WERI-Rb-1 (cell line): ENCODE results near the gene LIAS.
"Not testable (repeated sequence)": the region's sequence is repeated elsewhere in the genome, so short reads cannot be mapped to it uniquely, and the experiment has no call there.

Experiments used
- DNase-seq: peaks from one replicate; pipeline ENCODE4 v3.0.0-alpha.2; 2020
- H3K27ac ChIP-seq: fragments of 250-450 bp; sonication (Bioruptor Pico); 2 replicates; pipeline ENCODE4 v1.5.1; 2020; ENCODE audit warnings: mild to moderate bottlenecking, moderate library complexity
- H3K27me3 ChIP-seq: fragments of 250-450 bp; sonication (Bioruptor Pico); 2 replicates; pipeline ENCODE4 v1.5.1; 2021; ENCODE audit warnings: mild to moderate bottlenecking, low read depth, moderate library complexity; ENCODE audit not compliant: insufficient read depth, severe bottlenecking
- H3K36me3 ChIP-seq: fragments of 250-450 bp; sonication (Bioruptor Pico); 2 replicates; pipeline ENCODE4 v1.5.1; 2020; ENCODE audit warnings: mild to moderate bottlenecking, moderate library complexity
- H3K4me3 ChIP-seq: 2 replicates; pipeline ENCODE4 v1.5.1; 2011; ENCODE audit warnings: low read depth, mild to moderate bottlenecking, control low read depth, low read length
- H3K9me3 ChIP-seq: fragments of 250-450 bp; sonication (Bioruptor Pico); 2 replicates; pipeline ENCODE4 v1.5.1; 2021; ENCODE audit warnings: mild to moderate bottlenecking, moderate library complexity; ENCODE audit not compliant: severe bottlenecking
- TF ChIP-seq, protein P1 (sequence below): IDR thresholded peaks from 2 replicates; pipeline ENCODE4 v1.5.1; 2011; ENCODE audit warnings: low read depth, mild to moderate bottlenecking, control low read depth, inconsistent platforms, low read length

LIAS gene

GRCh38 chr4:39458505-39459300, at the start of gene LIAS, which contains the start of gene RPL9:
Gene LIAS, plus strand, starts transcription at chr4:39459056. Its CDS starts 62 bp downstream, at chr4:39459118.
Gene RPL9, minus strand, starts transcription at chr4:39458922. Its CDS starts 483 bp downstream, at chr4:39458439.
- TF ChIP-seq, protein P1, sequence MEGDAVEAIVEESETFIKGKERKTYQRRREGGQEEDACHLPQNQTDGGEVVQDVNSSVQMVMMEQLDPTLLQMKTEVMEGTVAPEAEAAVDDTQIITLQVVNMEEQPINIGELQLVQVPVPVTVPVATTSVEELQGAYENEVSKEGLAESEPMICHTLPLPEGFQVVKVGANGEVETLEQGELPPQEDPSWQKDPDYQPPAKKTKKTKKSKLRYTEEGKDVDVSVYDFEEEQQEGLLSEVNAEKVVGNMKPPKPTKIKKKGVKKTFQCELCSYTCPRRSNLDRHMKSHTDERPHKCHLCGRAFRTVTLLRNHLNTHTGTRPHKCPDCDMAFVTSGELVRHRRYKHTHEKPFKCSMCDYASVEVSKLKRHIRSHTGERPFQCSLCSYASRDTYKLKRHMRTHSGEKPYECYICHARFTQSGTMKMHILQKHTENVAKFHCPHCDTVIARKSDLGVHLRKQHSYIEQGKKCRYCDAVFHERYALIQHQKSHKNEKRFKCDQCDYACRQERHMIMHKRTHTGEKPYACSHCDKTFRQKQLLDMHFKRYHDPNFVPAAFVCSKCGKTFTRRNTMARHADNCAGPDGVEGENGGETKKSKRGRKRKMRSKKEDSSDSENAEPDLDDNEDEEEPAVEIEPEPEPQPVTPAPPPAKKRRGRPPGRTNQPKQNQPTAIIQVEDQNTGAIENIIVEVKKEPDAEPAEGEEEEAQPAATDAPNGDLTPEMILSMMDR, result no peak

DNA sequence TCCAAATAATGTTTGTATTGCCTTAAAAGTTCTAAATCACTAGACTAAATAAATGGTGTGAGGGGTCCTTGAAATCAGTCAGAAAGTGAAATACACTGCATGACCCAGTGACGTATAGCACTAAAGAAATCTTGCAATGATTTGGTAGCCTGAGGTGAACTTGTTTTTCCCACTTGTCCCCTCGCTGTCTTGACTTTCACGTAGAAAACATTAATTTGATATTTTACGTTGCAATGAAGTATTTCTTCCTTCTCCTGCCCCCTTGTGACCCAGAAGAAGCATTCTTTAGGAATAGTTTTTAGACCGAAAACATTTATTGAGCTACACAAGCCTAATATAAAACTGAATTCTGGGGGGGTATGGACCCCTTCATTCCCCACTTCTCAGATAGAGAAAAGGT, 48.4 kb upstream of the LIAS start:
- Histone ChIP-seq H3K27me3 (no peaks in the 10 kb centered on the region), H3K9me3 (no peaks in the 10 kb centered on the region), H3K4me3 (no peak overlapping the region), H3K36me3 (no peaks in the 10 kb centered on the region), H3K27ac (no peak overlapping the region)
- DNase-seq, result no peak
- TF ChIP-seq, protein P1, result no peak

More at GRCh38 chr4:39458505-39459300, at the start of gene LIAS, which contains the start of gene RPL9:
- DNase-seq, result peak; percentile 98
- H3K9me3 ChIP-seq, result no peaks in the 10 kb centered on the region
- peak within 1 kb of the TSS; percentile 89 for H3K27ac ChIP-seq
- peak within 1 kb of the TSS; percentile 99 for H3K4me3 ChIP-seq
- H3K27me3 ChIP-seq, result no peaks in the 10 kb centered on the region
- H3K36me3 ChIP-seq, result peaks cover 65% of the 10 kb centered on the region

DNA sequence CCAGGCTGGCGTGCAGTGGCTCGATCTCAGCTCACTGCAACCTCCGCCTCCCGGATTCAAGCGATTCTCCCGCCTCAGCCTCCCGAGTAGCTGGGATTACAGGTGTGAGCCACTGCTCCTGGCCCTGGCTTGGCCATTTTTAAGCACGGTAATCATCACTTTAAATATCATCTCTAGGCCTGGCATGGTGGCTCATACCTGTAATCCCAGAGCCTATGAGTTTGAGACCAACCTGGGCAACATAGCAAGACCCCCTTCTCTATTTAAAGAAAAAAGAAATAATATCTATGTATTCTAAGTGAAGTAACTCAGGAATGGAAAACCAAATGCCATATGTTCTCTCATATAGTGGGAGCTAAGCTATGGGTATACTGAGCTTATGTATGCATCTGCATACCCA, 47.3 kb upstream of the LIAS start:
- H3K27me3 ChIP-seq, H3K27ac ChIP-seq, H3K36me3 ChIP-seq, H3K4me3 ChIP-seq, H3K9me3 ChIP-seq, DNase-seq: not testable (repeated sequence)

DNA sequence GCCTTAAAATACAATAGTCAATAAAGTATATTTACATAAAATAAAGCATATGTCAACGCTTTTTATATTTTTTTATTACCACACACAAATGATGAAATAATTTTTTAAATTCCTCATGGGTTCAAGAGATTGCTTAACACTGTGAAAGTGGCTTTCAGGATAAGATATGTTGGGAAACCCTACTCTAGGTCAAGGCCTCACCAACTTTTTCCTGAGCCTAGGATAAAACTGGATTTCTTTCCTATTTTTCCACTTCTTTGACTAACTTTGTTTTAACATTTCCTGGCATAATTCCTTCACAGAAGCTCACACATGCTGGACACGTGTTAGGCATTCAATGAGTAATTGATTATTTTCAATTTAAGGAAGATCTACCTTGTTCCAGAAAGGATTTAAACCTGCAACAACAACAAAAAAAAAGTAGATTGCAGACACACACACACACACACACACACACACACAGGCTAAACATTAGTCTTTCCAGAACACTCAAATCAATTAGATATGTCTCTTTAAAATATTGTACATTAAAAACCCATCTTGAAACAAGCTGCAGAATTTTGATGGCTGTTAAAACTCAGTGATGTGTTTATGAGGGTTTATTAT, 43.1 kb upstream of the LIAS start:
- H3K36me3 ChIP-seq, result no peaks in the 10 kb centered on the region
- no peak for DNase-seq
- H3K27me3 ChIP-seq, result no peaks in the 10 kb centered on the region
- TF ChIP-seq, protein P1, result no peak
- H3K4me3 ChIP-seq, result no peak overlapping the region
- no peak overlapping the region for H3K27ac ChIP-seq
- H3K9me3 ChIP-seq, result no peaks in the 10 kb centered on the region

DNA sequence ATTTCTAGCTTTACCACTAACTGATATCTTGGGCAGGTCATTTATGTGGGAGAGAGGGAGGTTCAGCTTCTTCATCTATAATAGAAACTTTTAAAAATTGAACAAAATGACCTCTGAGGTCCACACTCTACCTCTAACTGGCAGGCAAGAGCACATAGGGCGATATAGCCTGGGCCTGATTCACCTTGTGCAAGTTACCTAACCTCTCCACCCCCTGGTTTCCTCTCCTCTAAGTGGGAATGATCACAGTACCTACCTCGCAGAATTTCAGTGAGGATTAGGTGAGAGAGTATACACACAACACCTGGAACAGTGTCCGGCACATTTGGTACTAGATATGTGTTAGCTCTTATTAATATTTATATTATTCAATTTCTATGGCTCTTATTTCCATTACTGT, 36.6 kb upstream of the LIAS start:
- no peak overlapping the region for H3K27ac ChIP-seq
- TF ChIP-seq, protein P1, result no peak
- no peak overlapping the region for H3K4me3 ChIP-seq
- no peaks in the 10 kb centered on the region for H3K27me3 ChIP-seq
- H3K36me3 ChIP-seq, result no peaks in the 10 kb centered on the region
- no peak for DNase-seq
- H3K9me3 ChIP-seq, result no peaks in the 10 kb centered on the region

DNA sequence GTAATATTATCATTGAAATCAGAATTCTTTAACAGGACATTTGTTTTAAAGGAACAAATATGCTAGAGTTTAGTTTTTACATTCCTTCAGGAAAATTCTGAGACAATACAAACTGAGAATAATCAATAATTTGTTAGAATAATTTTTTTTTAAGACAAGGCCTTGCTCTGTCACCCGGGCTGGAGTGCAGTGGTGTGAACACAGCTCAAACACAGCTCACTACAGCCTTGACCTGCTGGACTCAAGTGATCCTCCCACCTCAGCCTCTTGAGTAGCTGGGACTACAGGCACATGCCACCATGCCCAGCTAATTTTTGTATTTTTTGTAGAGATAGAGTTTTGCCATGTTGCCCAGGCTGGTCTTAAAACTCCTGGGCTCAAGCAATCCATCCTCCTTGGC, 33.6 kb upstream of the LIAS start:
- not testable (repeated sequence) for H3K9me3 ChIP-seq, H3K4me3 ChIP-seq, H3K27me3 ChIP-seq, H3K27ac ChIP-seq, DNase-seq, H3K36me3 ChIP-seq
